Vagina (tissue), 2 donors: ENCODE data around the gene BUB1.

Experiments used
- POLR2A ChIP-seq, 2 donors: fragments of 450-650 bp; IDR thresholded peaks; one replicate each; pipeline ENCODE4 v1.6.1; 2017; ENCODE audit warnings: antibody characterized with exemption in 2 of 2, mild to moderate bottlenecking in 2 of 2, moderate library complexity in 2 of 2
- POLR2AphosphoS5 ChIP-seq, 2 donors: sonication (generic); formaldehyde crosslinking; IDR thresholded peaks; one replicate each; pipeline ENCODE4 v1.9.0; 2017; ENCODE audit warnings: antibody characterized with exemption in 2 of 2, mild to moderate bottlenecking in 2 of 2, low read depth in 1 of 2; ENCODE audit not compliant: insufficient read depth in 1 of 2
- TF ChIP-seq, protein P1 (sequence below), 3 experiments: fragments of 450-650 bp in 2 of 3; fragments of 200-600 bp in 1 of 3; sonication (generic) in 1 of 3; IDR thresholded peaks; one replicate each; pipeline ENCODE4 v1.5.1; 2017 to 2019; ENCODE audit warnings: antibody characterized with exemption in 3 of 3, mild to moderate bottlenecking in 2 of 3, moderate library complexity in 2 of 3

DNA sequence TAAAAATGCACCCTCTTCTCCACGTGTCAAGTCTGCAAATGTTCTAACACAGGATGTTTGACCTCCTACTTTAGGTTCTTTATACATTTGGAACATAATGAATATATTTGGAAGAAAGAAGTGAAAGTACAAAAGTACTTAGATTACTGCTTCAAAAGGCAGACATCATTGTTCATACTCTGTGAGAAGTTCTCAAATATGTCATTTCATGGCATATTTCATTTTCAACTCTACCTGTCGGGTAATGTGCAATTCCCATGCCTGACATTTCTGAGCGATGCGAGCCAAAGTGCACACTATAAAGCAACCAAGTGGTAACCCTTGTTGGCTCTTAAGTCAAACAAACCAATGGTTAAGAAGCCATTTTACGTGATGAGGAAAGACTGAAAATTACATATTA, 7.0 kb downstream of the BUB1 start:
- TF ChIP-seq POLR2AphosphoS5 (IDR thresholded peaks at IDR 0.05; ENCODE audit: insufficient read depth in 1 of 2, low read depth in 1 of 2) (no peak), POLR2A (IDR thresholded peaks at IDR 0.05) (no peak)
- TF ChIP-seq, protein P1, sequence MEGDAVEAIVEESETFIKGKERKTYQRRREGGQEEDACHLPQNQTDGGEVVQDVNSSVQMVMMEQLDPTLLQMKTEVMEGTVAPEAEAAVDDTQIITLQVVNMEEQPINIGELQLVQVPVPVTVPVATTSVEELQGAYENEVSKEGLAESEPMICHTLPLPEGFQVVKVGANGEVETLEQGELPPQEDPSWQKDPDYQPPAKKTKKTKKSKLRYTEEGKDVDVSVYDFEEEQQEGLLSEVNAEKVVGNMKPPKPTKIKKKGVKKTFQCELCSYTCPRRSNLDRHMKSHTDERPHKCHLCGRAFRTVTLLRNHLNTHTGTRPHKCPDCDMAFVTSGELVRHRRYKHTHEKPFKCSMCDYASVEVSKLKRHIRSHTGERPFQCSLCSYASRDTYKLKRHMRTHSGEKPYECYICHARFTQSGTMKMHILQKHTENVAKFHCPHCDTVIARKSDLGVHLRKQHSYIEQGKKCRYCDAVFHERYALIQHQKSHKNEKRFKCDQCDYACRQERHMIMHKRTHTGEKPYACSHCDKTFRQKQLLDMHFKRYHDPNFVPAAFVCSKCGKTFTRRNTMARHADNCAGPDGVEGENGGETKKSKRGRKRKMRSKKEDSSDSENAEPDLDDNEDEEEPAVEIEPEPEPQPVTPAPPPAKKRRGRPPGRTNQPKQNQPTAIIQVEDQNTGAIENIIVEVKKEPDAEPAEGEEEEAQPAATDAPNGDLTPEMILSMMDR (IDR thresholded peaks at IDR 0.05) = no peak
